Body of pancreas (tissue), 4 donors: ENCODE results near the gene BACE2. TPM values are rescaled to one million over a fixed set of nuclear protein-coding genes. Genes with fewer than 3 reads are reported as not detected.

Experiments
- ATAC-seq: fragments of 150-250 bp; one replicate; pipeline ENCODE4 v1.9.1; 2016
- DNase-seq, 4 donors: peaks; one replicate each; pipeline ENCODE4 v3.0.0-alpha.2; 2019
- H3K27ac ChIP-seq, 4 donors: fragments of 200-600 bp; sonication (generic); 1 replicate in 3 of 4; 2 replicates in 1 of 4; pipeline versions ENCODE4 v1.5.1 to v1.6.1; 2016 to 2019; ENCODE audit warnings: mild to moderate bottlenecking in 1 of 4, mixed read lengths in 1 of 4, moderate library complexity in 1 of 4
- H3K27me3 ChIP-seq, 2 donors: fragments of 200-600 bp; sonication (generic); one replicate each; pipeline ENCODE4 v1.6.0; 2016; ENCODE audit warnings: mild to moderate bottlenecking in 1 of 2
- H3K36me3 ChIP-seq, 2 donors: fragments of 200-600 bp; sonication (generic); replicated peaks in 1 of 2; 2 replicates each; pipeline ENCODE4 v1.5.1; 2016; ENCODE audit warnings: low read depth in 2 of 2; ENCODE audit not compliant: insufficient read depth in 1 of 2
- H3K4me1 ChIP-seq: fragments of 200-600 bp; sonication (generic); one replicate; pipeline ENCODE4 v1.6.0; 2016
- H3K4me3 ChIP-seq, 2 donors: fragments of 200-600 bp; sonication (generic); 1 replicate in 1 of 2; 2 replicates in 1 of 2; pipeline ENCODE4 v1.5.1; 2016 to 2019
- H3K9me3 ChIP-seq, 3 donors: fragments of 200-600 bp; sonication (generic); 1 replicate in 2 of 3; 2 replicates in 1 of 3; pipeline ENCODE4 v1.5.1; 2016
- CTCF ChIP-seq, 7 experiments: fragments of 450-650 bp in 4 of 7; fragments of 200-600 bp in 3 of 7; sonication (generic) in 3 of 7; IDR thresholded peaks; one replicate each; pipeline ENCODE4 v1.5.1; 2016 to 2019; ENCODE audit warnings: antibody characterized with exemption in 7 of 7
- POLR2A ChIP-seq, 3 donors: fragments of 450-650 bp; IDR thresholded peaks; one replicate each; pipeline ENCODE4 v1.6.1; 2016; ENCODE audit warnings: antibody characterized with exemption in 3 of 3, mild to moderate bottlenecking in 2 of 3
- WGBS, 2 donors: methylation state at CpG; one replicate each; pipeline ENCODE4 v1.1.5; 2017; 5-methylcytosine and 5-hydroxymethylcytosine counted together
- intact Hi-C: fragments of 100-400 bp; cut with DNase I; formaldehyde crosslinking; loops from one replicate; pipeline ENCODE4 v1.15.1; 2023
- total RNA-seq, 2 donors: library from RNA; depleted of rRNA; stranded (reverse); fragments of >200 nt; gene quantifications; one replicate each; pipeline ENCODE4 v1.1.0, GENCODE V29; 2016

The BACE2 gene
- total RNA-seq, 2 donors from 2014 or later: 86.4 to 107 TPM

DNA sequence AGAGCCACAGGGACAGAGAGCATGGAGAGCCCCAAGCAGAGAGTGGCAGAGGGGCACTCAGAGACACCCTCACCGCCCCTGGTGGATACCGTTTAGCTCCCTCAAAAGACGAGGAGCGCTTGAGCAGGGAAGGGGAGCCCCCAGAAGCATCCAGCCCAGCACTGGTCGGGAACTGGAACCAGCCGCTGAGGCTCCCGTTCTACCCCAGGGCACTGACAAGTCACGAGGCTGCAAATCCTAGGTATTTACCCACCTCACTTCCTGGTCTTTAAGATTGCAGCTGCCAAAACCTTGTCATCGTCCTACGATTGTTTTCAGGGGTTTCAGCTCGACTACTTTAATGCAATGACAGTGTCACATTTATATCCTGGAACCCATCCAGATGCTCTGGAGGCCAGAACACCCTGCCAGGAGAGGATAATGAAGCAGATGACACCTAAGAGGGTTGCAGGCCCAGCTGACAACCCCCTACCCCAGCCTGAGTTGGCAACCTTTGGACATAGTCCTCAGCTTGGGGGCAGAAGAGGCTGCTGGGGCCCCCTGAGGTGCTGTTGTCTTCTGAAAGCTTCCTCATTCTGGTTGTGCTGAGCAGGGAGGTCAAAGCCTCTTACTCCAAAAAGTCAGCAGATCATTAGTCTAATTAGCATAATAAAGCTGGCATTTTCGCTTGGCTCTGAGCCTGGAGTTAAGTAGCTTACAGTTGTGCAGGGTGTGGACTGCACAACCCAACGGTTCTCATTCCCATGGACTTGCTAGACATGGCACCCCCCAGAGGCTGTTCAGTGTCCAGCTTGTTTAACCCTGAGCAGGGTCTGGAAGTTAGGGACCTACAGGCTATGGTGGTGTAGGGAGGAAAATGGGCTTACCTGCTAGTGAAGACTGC lies 20.6 kb upstream of the BACE2 start:
- 55 to 60% methylated on average over 12 to 13 of the region's 13 CpGs for WGBS, 2 donors
- intact Hi-C loops: no loop called here
- no peaks in the 10 kb centered on the region for H3K27me3 ChIP-seq
- ATAC-seq (no peak), DNase-seq (no peak)
- no peaks in the 10 kb centered on the region for H3K9me3 ChIP-seq
- no peaks in the 10 kb centered on the region for H3K36me3 ChIP-seq
- no peak overlapping the region for H3K4me3 ChIP-seq
- TF ChIP-seq CTCF (IDR thresholded peaks at IDR 0.05): no peak
- no peak for TF ChIP-seq POLR2A (IDR thresholded peaks at IDR 0.05)
- H3K27ac ChIP-seq: no peak overlapping the region
- H3K4me1 ChIP-seq: no peaks in the 10 kb centered on the region

DNA sequence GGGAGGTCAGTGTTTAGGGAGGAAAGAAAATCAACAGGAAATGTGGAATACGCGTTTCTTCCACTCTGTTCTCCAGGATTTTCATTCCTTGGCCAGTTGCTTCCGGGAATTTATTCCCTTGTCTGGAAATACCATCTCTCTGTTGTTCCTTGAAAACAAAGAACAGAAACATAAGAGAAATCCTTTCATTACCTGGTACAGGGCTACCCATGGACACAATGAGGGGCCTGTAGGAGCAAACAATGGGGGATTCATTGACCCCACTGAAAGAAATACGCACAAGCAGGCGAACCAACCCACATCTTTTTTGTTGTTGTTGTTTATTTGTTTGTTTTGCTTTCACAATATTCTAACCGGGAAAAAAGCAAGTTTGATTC lies 20.0 kb upstream of the BACE2 start:
- WGBS, 2 donors: 63 to 72% methylated on average over 6 of the region's 6 CpGs
- TF ChIP-seq CTCF (IDR thresholded peaks at IDR 0.05) (no peak), POLR2A (IDR thresholded peaks at IDR 0.05) (no peak)
- Histone ChIP-seq H3K27me3 (no peaks in the 10 kb centered on the region), H3K27ac (no peak overlapping the region), H3K4me3 (no peak overlapping the region), H3K36me3 (no peaks in the 10 kb centered on the region), H3K4me1 (no peaks in the 10 kb centered on the region), H3K9me3 (no peaks in the 10 kb centered on the region)
- ATAC-seq (no peak), DNase-seq (no peak)
- intact Hi-C loops: no loop called here

GRCh38 chr21:41148798-41149197 lies 19.2 kb upstream of the BACE2 start:
- no peaks in the 10 kb centered on the region for H3K27me3 ChIP-seq
- H3K36me3 ChIP-seq: no peaks in the 10 kb centered on the region
- DNase-seq (no peak), ATAC-seq (no peak)
- no peak for TF ChIP-seq POLR2A (IDR thresholded peaks at IDR 0.05)
- no peak for TF ChIP-seq CTCF (IDR thresholded peaks at IDR 0.05)
- H3K4me3 ChIP-seq: no peak overlapping the region
- intact Hi-C loops: no loop called here
- H3K27ac ChIP-seq: no peak overlapping the region
- WGBS, 2 donors: 72 to 81% methylated on average over 11 of the region's 11 CpGs
- H3K4me1 ChIP-seq: no peaks in the 10 kb centered on the region
- H3K9me3 ChIP-seq: no peaks in the 10 kb centered on the region

GRCh38 chr21:41149199-41149598 lies 18.8 kb upstream of the BACE2 start:
- Histone ChIP-seq H3K27me3 (no peaks in the 10 kb centered on the region), H3K4me1 (no peaks in the 10 kb centered on the region), H3K27ac (no peak overlapping the region), H3K9me3 (no peaks in the 10 kb centered on the region), H3K36me3 (no peaks in the 10 kb centered on the region), H3K4me3 (no peak overlapping the region)
- 67 to 69% methylated on average over 6 of the region's 6 CpGs for WGBS, 2 donors
- ATAC-seq: no peak
- TF ChIP-seq CTCF (IDR thresholded peaks at IDR 0.05) (no peak), POLR2A (IDR thresholded peaks at IDR 0.05) (no peak)
- no peak for DNase-seq
- intact Hi-C loops: no loop called here

GRCh38 chr21:41152147-41152546 lies 15.8 kb upstream of the BACE2 start:
- WGBS, 2 donors: 70 to 86% methylated on average over 1 of the region's 1 CpG
- H3K9me3 ChIP-seq: no peaks in the 10 kb centered on the region
- no peak for DNase-seq
- H3K27me3 ChIP-seq: no peaks in the 10 kb centered on the region
- no peak for ATAC-seq
- H3K4me1 ChIP-seq: no peaks in the 10 kb centered on the region
- intact Hi-C loops: no loop called here
- H3K36me3 ChIP-seq: no peaks in the 10 kb centered on the region
- H3K4me3 ChIP-seq: no peak overlapping the region
- TF ChIP-seq CTCF (IDR thresholded peaks at IDR 0.05): no peak
- no peak for TF ChIP-seq POLR2A (IDR thresholded peaks at IDR 0.05)
- H3K27ac ChIP-seq: no peak overlapping the region
